Lower leg skin (tissue), 4 donors: ENCODE data around the gene OR9A4. TPM values are rescaled to one million over a fixed set of nuclear protein-coding genes. Genes with fewer than 3 reads are reported as not detected.

Experiments used
- DNase-seq, 2 donors: peaks; one replicate each; pipeline ENCODE4 v3.0.0-alpha.2; 2019; ENCODE audit warnings: low spot score in 2 of 2
- H3K4me3 ChIP-seq: fragments of 200-600 bp; sonication (generic); 2 replicates; pipeline ENCODE4 v1.5.1; 2017; ENCODE audit warnings: mild to moderate bottlenecking, low read depth; ENCODE audit not compliant: poor library complexity, severe bottlenecking
- POLR2A ChIP-seq, 2 donors: fragments of 450-650 bp; IDR thresholded peaks; one replicate each; pipeline ENCODE4 v1.6.1; 2016 to 2017; ENCODE audit warnings: antibody characterized with exemption in 2 of 2, mild to moderate bottlenecking in 1 of 2, moderate library complexity in 1 of 2
- whole genome bisulfite sequencing, 2 donors: methylation state at CpG; one replicate each; pipeline ENCODE4 v1.1.5; 2018; 5-methylcytosine and 5-hydroxymethylcytosine counted together
- intact Hi-C: fragments of 100-400 bp; cut with DNase I; formaldehyde crosslinking; loops from one replicate; pipeline ENCODE4 v1.15.0; 2023; ENCODE audit warnings: low total_unique reads
- total RNA-seq, 4 donors: library from RNA; depleted of rRNA; stranded (reverse); fragments of >200 nt; gene quantifications; one replicate each; pipeline ENCODE4 v1.1.0, GENCODE V29; 2016
- TF ChIP-seq, protein P1 (sequence below), 3 donors: fragments of 450-650 bp; IDR thresholded peaks; one replicate each; pipeline ENCODE4 v1.5.1; 2016; ENCODE audit warnings: antibody characterized with exemption in 3 of 3, mild to moderate bottlenecking in 3 of 3, moderate library complexity in 2 of 3

The OR9A4 gene
- total RNA-seq, 4 donors from 2014 or later, result not detected

GRCh38 chr7:141906285-141906684, 9.9 kb upstream of the OR9A4 start:
- 75 to 83% methylated on average over 4 of the region's 4 CpGs for WGBS, 2 donors
- no peak for DNase-seq
- intact Hi-C loops, result no loop called here

GRCh38 chr7:141911391-141911790, 4.8 kb upstream of the OR9A4 start:
- no peak for TF ChIP-seq POLR2A (IDR thresholded peaks at IDR 0.05)
- TF ChIP-seq, protein P1, sequence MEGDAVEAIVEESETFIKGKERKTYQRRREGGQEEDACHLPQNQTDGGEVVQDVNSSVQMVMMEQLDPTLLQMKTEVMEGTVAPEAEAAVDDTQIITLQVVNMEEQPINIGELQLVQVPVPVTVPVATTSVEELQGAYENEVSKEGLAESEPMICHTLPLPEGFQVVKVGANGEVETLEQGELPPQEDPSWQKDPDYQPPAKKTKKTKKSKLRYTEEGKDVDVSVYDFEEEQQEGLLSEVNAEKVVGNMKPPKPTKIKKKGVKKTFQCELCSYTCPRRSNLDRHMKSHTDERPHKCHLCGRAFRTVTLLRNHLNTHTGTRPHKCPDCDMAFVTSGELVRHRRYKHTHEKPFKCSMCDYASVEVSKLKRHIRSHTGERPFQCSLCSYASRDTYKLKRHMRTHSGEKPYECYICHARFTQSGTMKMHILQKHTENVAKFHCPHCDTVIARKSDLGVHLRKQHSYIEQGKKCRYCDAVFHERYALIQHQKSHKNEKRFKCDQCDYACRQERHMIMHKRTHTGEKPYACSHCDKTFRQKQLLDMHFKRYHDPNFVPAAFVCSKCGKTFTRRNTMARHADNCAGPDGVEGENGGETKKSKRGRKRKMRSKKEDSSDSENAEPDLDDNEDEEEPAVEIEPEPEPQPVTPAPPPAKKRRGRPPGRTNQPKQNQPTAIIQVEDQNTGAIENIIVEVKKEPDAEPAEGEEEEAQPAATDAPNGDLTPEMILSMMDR (IDR thresholded peaks at IDR 0.05), result no peak
- DNase-seq, result no peak
- no peak overlapping the region for H3K4me3 ChIP-seq
- intact Hi-C loops, result no loop called here

More at GRCh38 chr7:141906285-141906684, 9.9 kb upstream of the OR9A4 start:
- H3K4me3 ChIP-seq, result no peak overlapping the region
- TF ChIP-seq, protein P1 (IDR thresholded peaks at IDR 0.05), result no peak
- no peak for TF ChIP-seq POLR2A (IDR thresholded peaks at IDR 0.05)

- 44 to 67% methylated on average over 2 of the region's 2 CpGs for WGBS, 2 donors
- intact Hi-C loops, result no loop called here
- TF ChIP-seq, protein P1 (IDR thresholded peaks at IDR 0.05), result no peak
- TF ChIP-seq POLR2A (IDR thresholded peaks at IDR 0.05), result no peak
- no peak overlapping the region for H3K4me3 ChIP-seq
- DNase-seq, result no peak
These were observed 634 bp upstream of the OR9A4 start for GRCh38 chr7:141915565-141915964.

DNA sequence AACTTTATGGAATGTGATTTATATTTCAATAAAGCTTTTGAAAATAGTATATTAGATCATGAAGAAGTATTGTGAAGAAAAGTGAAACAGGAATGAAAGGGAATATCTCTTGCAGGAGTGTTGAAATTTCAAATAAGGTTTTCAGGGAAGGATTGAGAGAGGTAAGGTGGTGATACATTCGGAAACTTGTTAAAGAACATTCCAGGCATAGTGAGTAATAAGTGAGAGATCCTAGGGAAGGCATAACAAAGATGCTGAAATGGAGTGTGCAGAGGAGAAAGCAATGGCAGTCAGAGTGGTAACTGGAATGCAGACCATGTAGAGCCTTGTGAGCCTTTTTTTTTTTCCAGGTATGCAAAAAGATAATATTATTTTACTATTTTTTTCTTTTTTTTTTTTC, 4.1 kb downstream of the OR9A4 start:
- intact Hi-C loops, result no loop called here
- TF ChIP-seq POLR2A (IDR thresholded peaks at IDR 0.05), result no peak
- TF ChIP-seq, protein P1 (IDR thresholded peaks at IDR 0.05), result no peak
- no peak overlapping the region for H3K4me3 ChIP-seq
- DNase-seq, result no peak
- 75 to 95% methylated on average over 1 of the region's 1 CpG for WGBS, 2 donors

- 57 to 64% methylated on average over 2 of the region's 2 CpGs for WGBS, 2 donors
- H3K4me3 ChIP-seq, result no peak overlapping the region
- TF ChIP-seq, protein P1 (IDR thresholded peaks at IDR 0.05), result no peak
- DNase-seq, result no peak
- intact Hi-C loops, result no loop called here
These were observed 12.1 kb downstream of the OR9A4 start for GRCh38 chr7:141928146-141928844.

DNA sequence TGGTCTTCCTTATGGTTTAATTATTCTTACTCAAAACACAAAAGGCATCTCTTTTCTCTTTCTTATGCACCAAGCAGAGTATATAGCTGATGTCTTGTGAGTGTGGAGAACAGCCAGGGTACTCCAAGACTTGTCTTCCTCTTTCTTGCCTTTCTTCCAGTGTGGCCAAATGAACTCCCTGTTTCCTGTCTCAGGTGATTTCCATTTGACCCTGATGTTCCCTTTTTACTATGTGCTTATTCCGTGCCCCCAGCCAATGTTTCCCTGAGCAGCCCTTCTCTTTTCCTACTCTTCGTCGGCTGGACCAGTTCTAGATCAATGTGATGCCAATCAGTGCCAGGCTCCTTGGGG, 12.6 kb downstream of the OR9A4 start:
- 78 to 80% methylated on average over 3 of the region's 3 CpGs for WGBS, 2 donors
- H3K4me3 ChIP-seq, result no peak overlapping the region
- no peak for DNase-seq
- TF ChIP-seq, protein P1 (IDR thresholded peaks at IDR 0.05), result no peak
- no peak for TF ChIP-seq POLR2A (IDR thresholded peaks at IDR 0.05)
- intact Hi-C loops, result no loop called here
